SK-N-SH (cell line): ENCODE results near the gene KCNG1. TPM values are rescaled to one million over a fixed set of nuclear protein-coding genes. Genes with fewer than 3 reads are reported as not detected.

ENCODE experiments used
- CTCF ChIA-PET: fragments of 300-600, 350-600 bp; formaldehyde crosslinking; extraction: SDS; loops from one replicate; lab custom pipeline; 2021; lab: Yijun Ruan, JAX
- POLR2A ChIA-PET: fragments of 350-600 bp; sonication (Branson Sonifier 250); formaldehyde crosslinking; extraction: SDS; loops from one replicate; lab custom pipeline; 2020; ENCODE audit warnings: antibody characterized with exemption, inconsistent platforms; lab: Yijun Ruan, JAX
- DNase-seq: peaks from one replicate; pipeline ENCODE4 v3.0.0; 2012
- H2AFZ ChIP-seq: fragments of 200-600 bp; sonication (generic); 2 replicates; pipeline ENCODE4 v1.8.1; 2016; ENCODE audit warnings: antibody characterized with exemption, mild to moderate bottlenecking, low read depth
- H3F3A ChIP-seq: fragments of 200-600 bp; sonication (generic); replicated peaks from 2 replicates; pipeline ENCODE3; 2016; ENCODE audit warnings: antibody characterized with exemption, mild to moderate bottlenecking; ENCODE audit not compliant: insufficient read depth
- H3K27ac ChIP-seq, 2 experiments: fragments of 200-500 bp in 1 of 2; fragments of 200-600 bp in 1 of 2; sonication (Bioruptor generic) in 1 of 2; sonication (generic), shearing (Covaris generic) in 1 of 2; 2 replicates each; pipeline versions ENCODE4 v1.5.1 to v1.6.1; 2014 to 2016; ENCODE audit warnings: low read depth in 2 of 2, inconsistent platforms in 1 of 2, low read length in 1 of 2, mild to moderate bottlenecking in 1 of 2, mixed read lengths in 1 of 2
- H3K27me3 ChIP-seq: fragments of 200-600 bp; sonication (generic), shearing (Covaris generic); 2 replicates; pipeline ENCODE4 v1.6.1; 2016; ENCODE audit warnings: mixed run types; ENCODE audit not compliant: insufficient read depth
- H3K36me3 ChIP-seq, 2 experiments: fragments of 200-500 bp in 1 of 2; fragments of 200-600 bp in 1 of 2; sonication (Bioruptor generic) in 1 of 2; sonication (generic) in 1 of 2; replicated peaks in 1 of 2; 2 replicates each; pipeline versions ENCODE3 to v1.5.1; 2014 to 2016; ENCODE audit warnings: low read length in 1 of 2, mild to moderate bottlenecking in 1 of 2; ENCODE audit not compliant: insufficient read depth in 2 of 2, control insufficient read depth in 1 of 2
- H3K4me1 ChIP-seq, 2 experiments: fragments of 200-500 bp in 1 of 2; fragments of 200-600 bp in 1 of 2; sonication (Bioruptor generic) in 1 of 2; sonication (generic), shearing (Covaris generic) in 1 of 2; 2 replicates each; pipeline versions ENCODE4 v1.5.1 to v1.6.1; 2014 to 2016; ENCODE audit warnings: low read depth in 1 of 2, low read length in 1 of 2, mixed run types in 1 of 2; ENCODE audit not compliant: insufficient read depth in 2 of 2, control insufficient read depth in 1 of 2
- H3K4me2 ChIP-seq: fragments of 200-600 bp; sonication (generic), shearing (Covaris generic); 2 replicates; pipeline ENCODE4 v1.6.1; 2017; ENCODE audit warnings: mixed run types
- H3K4me3 ChIP-seq, 2 experiments: fragments of 200-500 bp in 1 of 2; fragments of 200-600 bp in 1 of 2; sonication (Bioruptor generic) in 1 of 2; sonication (generic), shearing (Covaris generic) in 1 of 2; 2 replicates each; pipeline versions ENCODE4 v1.5.1 to v1.8.1; 2014 to 2016; ENCODE audit warnings: low read depth in 2 of 2, inconsistent platforms in 1 of 2, low read length in 1 of 2, mild to moderate bottlenecking in 1 of 2, mixed read lengths in 1 of 2, moderate library complexity in 1 of 2
- H3K79me2 ChIP-seq: fragments of 200-600 bp; sonication (generic); 2 replicates; pipeline ENCODE4 v1.8.1; 2017; ENCODE audit warnings: mild to moderate bottlenecking; ENCODE audit not compliant: insufficient read depth
- H3K9ac ChIP-seq: fragments of 200-600 bp; sonication (generic); 2 replicates; pipeline ENCODE4 v1.6.1; 2017; ENCODE audit warnings: mixed run types
- H3K9me2 ChIP-seq: fragments of 200-600 bp; sonication (generic); 2 replicates; pipeline ENCODE4 v1.6.1; 2017; ENCODE audit warnings: mixed run types
- H3K9me3 ChIP-seq: fragments of 200-600 bp; sonication (generic); 2 replicates; pipeline ENCODE4 v1.6.1; 2017; ENCODE audit warnings: mixed run types, mild to moderate bottlenecking, moderate library complexity
- H4K20me1 ChIP-seq: fragments of 200-600 bp; sonication (generic); 2 replicates; pipeline ENCODE4 v1.6.1; 2017; ENCODE audit warnings: mild to moderate bottlenecking, mixed run types; ENCODE audit not compliant: insufficient read depth
- CTCF ChIP-seq: fragments of 200-600 bp; sonication (generic); IDR thresholded peaks from 2 replicates; pipeline ENCODE4 v1.6.1; 2017; ENCODE audit warnings: antibody characterized with exemption, mild to moderate bottlenecking, moderate library complexity
- EP300 ChIP-seq, 2 experiments: IDR thresholded peaks; 2 replicates each; pipeline versions ENCODE4 v1.4.0 to v1.6.1; 2012; ENCODE audit warnings: borderline replicate concordance in 1 of 2, low read depth in 1 of 2, low read length in 1 of 2
- EZH2phosphoT487 ChIP-seq: fragments of 200-600 bp; sonication (generic); IDR thresholded peaks from 2 replicates; pipeline ENCODE4 v1.6.1; 2017; ENCODE audit warnings: low read depth, mixed run types, mild to moderate bottlenecking, antibody characterized with exemption, moderate library complexity, borderline replicate concordance
- FOXM1 ChIP-seq: IDR thresholded peaks from 2 replicates; pipeline ENCODE4 v1.4.0; 2012; ENCODE audit warnings: low read depth, mild to moderate bottlenecking
- GABPA ChIP-seq: IDR thresholded peaks from 2 replicates; pipeline ENCODE4 v1.4.0; 2012; ENCODE audit warnings: low read depth, mild to moderate bottlenecking
- JUND ChIP-seq: IDR thresholded peaks from 2 replicates; pipeline ENCODE4 v1.4.0; 2012
- MAX ChIP-seq: IDR thresholded peaks from 2 replicates; pipeline ENCODE4 v1.4.0; 2012; ENCODE audit warnings: low read depth
- POLR2AphosphoS5 ChIP-seq: IDR thresholded peaks from 2 replicates; pipeline ENCODE4 v1.6.1; 2012; ENCODE audit warnings: low read depth, low read length
- RCOR1 ChIP-seq: fragments of 150-350 bp; IDR thresholded peaks from 2 replicates; pipeline ENCODE4 v1.6.1; 2017; ENCODE audit warnings: antibody characterized with exemption, low read length
- REST ChIP-seq: IDR thresholded peaks from 2 replicates; pipeline ENCODE4 v1.6.1; 2012; ENCODE audit warnings: mild to moderate bottlenecking, low read depth, low read length, moderate library complexity
- SMC3 ChIP-seq: IDR thresholded peaks from 2 replicates; pipeline ENCODE4 v1.6.1; 2012; ENCODE audit warnings: low read depth, low read length, improper control_type of control experiment
- TAF1 ChIP-seq: IDR thresholded peaks from 2 replicates; pipeline ENCODE4 v1.6.1; 2012; ENCODE audit warnings: low read depth, mild to moderate bottlenecking, low read length, moderate library complexity, borderline replicate concordance
- TEAD4 ChIP-seq: IDR thresholded peaks from 2 replicates; pipeline ENCODE4 v1.4.0; 2012; ENCODE audit warnings: mild to moderate bottlenecking, borderline replicate concordance; ENCODE audit not compliant: insufficient read depth
- USF1 ChIP-seq: IDR thresholded peaks from 2 replicates; pipeline ENCODE4 v1.4.0; 2012; ENCODE audit warnings: low read depth, borderline replicate concordance
- USF2 ChIP-seq: fragments of 150-350 bp; IDR thresholded peaks from 2 replicates; pipeline ENCODE4 v1.6.1; 2017; ENCODE audit warnings: antibody characterized with exemption, low read length, low read depth, borderline replicate concordance
- ZBTB33 ChIP-seq: IDR thresholded peaks from 2 replicates; pipeline ENCODE4 v1.4.0; 2012; ENCODE audit warnings: low read depth, borderline replicate concordance
- WGBS: methylation state at CpG from one replicate; pipeline ENCODE4 v1.1.6; 2017; ENCODE audit warnings: low lambda C conversion rate; 5-methylcytosine and 5-hydroxymethylcytosine counted together
- polyA plus RNA-seq, 3 experiments: library from polyadenylated mRNA; depleted of rRNA; stranded (reverse); fragments of >200 nt; gene quantifications; 2 replicates each; pipeline ENCODE4 v1.2.3, GENCODE V29; 2012

The KCNG1 gene
- polyA plus RNA-seq, 1 of the 3 experiments (the other 2 are of a cell fraction): 13.8 TPM

GRCh38 chr20:51058017-51058416 lies 35.1 kb upstream of the KCNG1 start:
- Histone ChIP-seq H3K27ac (no peak overlapping the region), H3F3A (no peaks in the 10 kb centered on the region), H3K9me3 (no peaks in the 10 kb centered on the region), H3K4me1 (no peaks in the 10 kb centered on the region), H3K27me3 (peaks cover 9% of the 10 kb centered on the region; the same call in 1 of the 2 replicates), H2AFZ (no peak overlapping the region), H3K4me2 (no peak overlapping the region), H3K4me3 (no peak overlapping the region), H3K9me2 (no peaks in the 10 kb centered on the region), H3K9ac (no peak overlapping the region), H3K36me3 (no peaks in the 10 kb centered on the region), H4K20me1 (no peaks in the 10 kb centered on the region), H3K79me2 (no peaks in the 10 kb centered on the region)
- 51% methylated on average over 9 of the region's 9 CpGs for WGBS
- CTCF ChIA-PET: interaction anchor here (0.8 to 0.9 kb wide), 2 partner anchors 70 to 76 kb away, joined by 3 read pairs; no protein-coding TSS in a partner anchor
- TF ChIP-seq FOXM1 (no peak), GABPA (no peak), MAX (no peak), EP300 (IDR thresholded peaks at IDR 0.05; ENCODE audit: borderline replicate concordance in 1 of 2, low read depth in 1 of 2, low read length in 1 of 2) (no peak)
- POLR2A ChIA-PET: no interaction called here
- no peak for DNase-seq

- 54% methylated on average over 11 of the region's 11 CpGs for WGBS
- no peak overlapping the region for H2AFZ ChIP-seq
- H3K27ac ChIP-seq: no peak overlapping the region
- peaks cover 9% of the 10 kb centered on the region; the same call in 1 of the 2 replicates for H3K27me3 ChIP-seq
- H3K9me3 ChIP-seq: no peaks in the 10 kb centered on the region
- POLR2A ChIA-PET: no interaction called here
- TF ChIP-seq USF1: no peak
- TF ChIP-seq JUND: no peak
- no peak for TF ChIP-seq TEAD4
- TF ChIP-seq MAX: no peak
- no peak for TF ChIP-seq TAF1
- TF ChIP-seq REST: no peak
- TF ChIP-seq CTCF: no peak
- TF ChIP-seq USF2: no peak
- no peak for TF ChIP-seq EZH2phosphoT487
- TF ChIP-seq ZBTB33: no peak
- TF ChIP-seq RCOR1: no peak
- no peak for TF ChIP-seq POLR2AphosphoS5
- TF ChIP-seq FOXM1: no peak
- no peak for TF ChIP-seq SMC3
- H3K9ac ChIP-seq: no peak overlapping the region
- no peak for DNase-seq
- no peak overlapping the region for H3K4me2 ChIP-seq
- no peak overlapping the region for H3K4me3 ChIP-seq
- no peaks in the 10 kb centered on the region for H3F3A ChIP-seq
- no peaks in the 10 kb centered on the region; a peak in 1 of 4 replicates for H3K4me1 ChIP-seq
- H3K36me3 ChIP-seq: no peaks in the 10 kb centered on the region
- CTCF ChIA-PET: no interaction called here
- H3K79me2 ChIP-seq: no peaks in the 10 kb centered on the region
- H4K20me1 ChIP-seq: no peaks in the 10 kb centered on the region
- no peaks in the 10 kb centered on the region for H3K9me2 ChIP-seq
Observed at GRCh38 chr20:51054233-51054632, 31.3 kb upstream of the KCNG1 start.
